GM12878 (cell line): ENCODE data around the gene PFKFB3. TPM values are rescaled to one million over a fixed set of nuclear protein-coding genes. Genes with fewer than 3 reads are reported as not detected.

Source experiments
- ATAC-seq: fragments of 200-7000 bp; cut with Tn5 transposase; 3 replicates; pipeline ENCODE4 v1.9.1; 2020; ENCODE audit warnings: mild to moderate bottlenecking, moderate library complexity
- BruUV-seq: library from RNA; stranded (reverse); fragments of 400-500 nt; replicated peaks from 2 replicates; lab custom pipeline; 2021; lab: Mats Ljungman, UMichigan
- CTCF ChIA-PET: fragments of 300-600 bp; sonication (Branson Sonifier 250); formaldehyde crosslinking; extraction: SDS; loops from one replicate; lab custom pipeline; 2021; ENCODE audit warnings: inconsistent platforms; lab: Yijun Ruan, JAX
- POLR2A ChIA-PET: fragments of 350-600 bp; formaldehyde crosslinking; extraction: SDS; loops from one replicate; lab custom pipeline; 2021; ENCODE audit warnings: inconsistent platforms; lab: Charles Lee
- RAD21 ChIA-PET: fragments of 300-600 bp; sonication (Branson Sonifier 250); formaldehyde crosslinking; loops from one replicate; lab custom pipeline; 2023; ENCODE audit warnings: antibody characterized with exemption; ENCODE audit not compliant: unreplicated experiment; lab: Charles Lee
- SMC1A ChIA-PET: fragments of 300-600 bp; sonication (Branson Sonifier 250); formaldehyde crosslinking; loops from one replicate; lab custom pipeline; 2023; ENCODE audit not compliant: unreplicated experiment, uncharacterized antibody; lab: Charles Lee
- DNase-seq: peaks from one replicate; pipeline ENCODE4 v3.0.0-alpha.2; 2011; ENCODE audit warnings: low read depth, low spot score
- FAIRE-seq: peaks from 3 replicates; lab custom pipeline; 2011; peaks lifted over from hg19 to GRCh38; lab: Jason Lieb, UNC
- H2AFZ ChIP-seq: 2 replicates; pipeline ENCODE4 v1.6.0; 2011; ENCODE audit warnings: low read depth, low read length, control low read depth; ENCODE audit not compliant: control insufficient read depth
- H3K27ac ChIP-seq: 2 replicates; pipeline ENCODE4 v1.5.1; 2011; ENCODE audit warnings: control low read depth; ENCODE audit not compliant: control insufficient read depth, insufficient read depth
- H3K27me3 ChIP-seq, 2 experiments: replicated peaks in 1 of 2; 2 replicates each; pipeline versions ENCODE4 v1.6.0 to v1.6.1; 2011; ENCODE audit warnings: low read length in 1 of 2; ENCODE audit not compliant: control insufficient read depth in 2 of 2, insufficient read depth in 2 of 2
- H3K36me3 ChIP-seq, 2 experiments: 2 replicates each; pipeline ENCODE4 v1.5.1; 2011; ENCODE audit warnings: low read length in 1 of 2; ENCODE audit not compliant: control insufficient read depth in 2 of 2, insufficient read depth in 2 of 2
- H3K4me1 ChIP-seq: 2 replicates; pipeline ENCODE4 v1.6.1; 2011; ENCODE audit warnings: mild to moderate bottlenecking, low read length, moderate library complexity, mixed read lengths; ENCODE audit not compliant: control insufficient read depth, insufficient read depth
- H3K4me2 ChIP-seq: 2 replicates; pipeline ENCODE4 v1.6.0; 2011; ENCODE audit warnings: control low read depth; ENCODE audit not compliant: control insufficient read depth, insufficient read depth
- H3K4me3 ChIP-seq: fragments of 200-600 bp; sonication (generic); 2 replicates; pipeline ENCODE4 v1.5.1; 2016
- H3K79me2 ChIP-seq: 2 replicates; pipeline ENCODE4 v1.6.0; 2011; ENCODE audit warnings: low read length; ENCODE audit not compliant: control insufficient read depth, insufficient read depth
- H3K9ac ChIP-seq: 2 replicates; pipeline ENCODE4 v1.8.0; 2011; ENCODE audit warnings: low read length, control low read depth, mixed read lengths; ENCODE audit not compliant: control insufficient read depth, insufficient read depth
- H3K9me3 ChIP-seq: replicated peaks from 3 replicates; pipeline ENCODE4 v1.5.1; 2011; ENCODE audit warnings: mild to moderate bottlenecking, low read length; ENCODE audit not compliant: control insufficient read depth, insufficient read depth
- H4K20me1 ChIP-seq: 2 replicates; pipeline ENCODE4 v1.6.0; 2011; ENCODE audit not compliant: control insufficient read depth, insufficient read depth
- PAX5 ChIP-seq: IDR thresholded peaks from 2 replicates; pipeline ENCODE4 v1.6.1; 2011; ENCODE audit warnings: low read depth, low read length, borderline replicate concordance
- SMC3 ChIP-seq: IDR thresholded peaks from 2 replicates; pipeline ENCODE4 v1.6.1; 2011; ENCODE audit warnings: low read length, improper control_type of control experiment, borderline replicate concordance
- STAT1 ChIP-seq: fragments of 450-650 bp; conservative IDR thresholded peaks from 2 replicates; pipeline ENCODE4 v1.6.1; 2014; ENCODE audit warnings: antibody characterized with exemption, mild to moderate bottlenecking
- STAT3 ChIP-seq: IDR thresholded peaks from 2 replicates; pipeline ENCODE4 v1.6.1; 2011; ENCODE audit warnings: low read depth, low read length, improper control_type of control experiment
- TAF1 ChIP-seq: IDR thresholded peaks from 2 replicates; pipeline ENCODE4 v1.6.1; 2011; ENCODE audit warnings: mild to moderate bottlenecking, low read depth, low read length, borderline replicate concordance
- TCF3 ChIP-seq: IDR thresholded peaks from 2 replicates; pipeline ENCODE4 v1.6.1; 2012; ENCODE audit warnings: low read depth, mild to moderate bottlenecking, low read length, borderline replicate concordance; ENCODE audit not compliant: insufficient read depth
- ZNF384 ChIP-seq: IDR thresholded peaks from 2 replicates; pipeline ENCODE4 v1.6.1; 2012; ENCODE audit warnings: low read depth, mild to moderate bottlenecking, low read length, improper control_type of control experiment, borderline replicate concordance
- WGBS: methylation state at CpG from one replicate; pipeline ENCODE4 v1.1.6; 2016; ENCODE audit warnings: low lambda C conversion rate; ENCODE audit not compliant: insufficient replicate concordance, insufficient coverage; ENCODE audit errors: missing lambda C conversion rate; 5-methylcytosine and 5-hydroxymethylcytosine counted together
- in situ Hi-C: fragments of 300-500 bp; cut with MboI; formaldehyde crosslinking; loops from 9 replicates; pipeline ENCODE4 v1.14.3; 2018; ENCODE audit warnings: mixed read lengths
- intact Hi-C: fragments of 100-400 bp; cut with micrococcal nuclease; formaldehyde crosslinking; loops from one replicate; pipeline ENCODE4 v1.14.2; 2022; ENCODE audit not compliant: unreplicated experiment
- polyA plus RNA-seq, 11 experiments: library from polyadenylated mRNA; depleted of rRNA in 4 of 11; unstranded in 6 of 11; stranded (reverse) in 5 of 11; fragments of >200 nt; fragmentation: Nextera tagmentation in 4 of 11; fragmentation: Illumina TruSeq in 1 of 11; extraction: Ambion mirVana in 4 of 11; extraction: Trizol in 1 of 11; gene quantifications; 1 replicate in 1 of 11; 2 replicates in 10 of 11; pipeline versions ENCODE4 v1.2.1 to v1.2.3, GENCODE V29; 2011 to 2016; ENCODE audit warnings: inconsistent platforms in 2 of 11, missing spikeins in 2 of 11, low read depth in 1 of 11
- total RNA-seq, 4 experiments: library from RNA; depleted of rRNA in 3 of 4; stranded (reverse); fragments of >200 nt in 3 of 4; fragmentation: Illumina TruSeq in 1 of 4; extraction: Trizol in 1 of 4; gene quantifications; 2 replicates each; pipeline versions ENCODE4 v1.2.1 to v1.2.3, GENCODE V29; 2013 to 2021

Gene PFKFB3
- total and polyA plus RNA-seq, 10 of the 15 experiments (the other 5 are each of a cell fraction or from before 2014, with no cell fraction given), result 1.6 to 46.7 (median 13.7) TPM

GRCh38 chr10:6221192-6221940, 18.6 kb downstream of the PFKFB3 start:
- FAIRE-seq (no peak), ATAC-seq (peak; percentile 2; the same call in 2 of the 3 replicates), DNase-seq (no peak)
- POLR2A ChIA-PET, result interaction anchor here (0.5 kb wide), 1 partner anchor 430 kb away, joined by 3 read pairs; no protein-coding TSS in a partner anchor
- Histone ChIP-seq H3K4me3 (no peak overlapping the region), H3K27me3 (no peaks in the 10 kb centered on the region), H3K4me1 (no peaks in the 10 kb centered on the region), H3K4me2 (no peak overlapping the region), H2AFZ (no peak overlapping the region), H4K20me1 (no peaks in the 10 kb centered on the region), H3K9ac (no peak overlapping the region), H3K27ac (no peak overlapping the region), H3K36me3 (peaks cover 21 to 51% of the 10 kb centered on the region in 2 experiments; a peak in 3 of 4 replicates), H3K9me3 (no peaks in the 10 kb centered on the region), H3K79me2 (no peaks in the 10 kb centered on the region)
- TF ChIP-seq SMC3, result no peak
- no peak for TF ChIP-seq ZNF384
- no peak for TF ChIP-seq TAF1
- no peak for TF ChIP-seq TCF3
- no peak for TF ChIP-seq STAT1
- no peak for TF ChIP-seq STAT3
- no peak for TF ChIP-seq PAX5
- SMC1A ChIA-PET, result no interaction called here
- WGBS, result 83% methylated on average over 30 of the region's 30 CpGs
- no TSS peak for BruUV-seq
- CTCF ChIA-PET, result no interaction called here
- RAD21 ChIA-PET, result no interaction called here
- in situ Hi-C loops, result no loop called here
- intact Hi-C loops, result no loop called here
